Uterus (tissue), 2 donors: ENCODE data around the gene JPH4.

Experiments
- POLR2A ChIP-seq, 2 donors: fragments of 450-650 bp; IDR thresholded peaks; one replicate each; pipeline ENCODE4 v1.6.1; 2016; ENCODE audit warnings: antibody characterized with exemption in 2 of 2, mild to moderate bottlenecking in 1 of 2, moderate library complexity in 1 of 2
- TF ChIP-seq, protein P1 (sequence below), 4 experiments: fragments of 200-600 bp in 2 of 4; fragments of 450-650 bp in 2 of 4; sonication (generic) in 2 of 4; IDR thresholded peaks; one replicate each; pipeline ENCODE4 v1.5.1; 2016 to 2019; ENCODE audit warnings: antibody characterized with exemption in 4 of 4, mild to moderate bottlenecking in 2 of 4, moderate library complexity in 1 of 4

GRCh38 chr14:23525611-23526010 lies 53.0 kb downstream of the JPH4 start:
- TF ChIP-seq, protein P1, sequence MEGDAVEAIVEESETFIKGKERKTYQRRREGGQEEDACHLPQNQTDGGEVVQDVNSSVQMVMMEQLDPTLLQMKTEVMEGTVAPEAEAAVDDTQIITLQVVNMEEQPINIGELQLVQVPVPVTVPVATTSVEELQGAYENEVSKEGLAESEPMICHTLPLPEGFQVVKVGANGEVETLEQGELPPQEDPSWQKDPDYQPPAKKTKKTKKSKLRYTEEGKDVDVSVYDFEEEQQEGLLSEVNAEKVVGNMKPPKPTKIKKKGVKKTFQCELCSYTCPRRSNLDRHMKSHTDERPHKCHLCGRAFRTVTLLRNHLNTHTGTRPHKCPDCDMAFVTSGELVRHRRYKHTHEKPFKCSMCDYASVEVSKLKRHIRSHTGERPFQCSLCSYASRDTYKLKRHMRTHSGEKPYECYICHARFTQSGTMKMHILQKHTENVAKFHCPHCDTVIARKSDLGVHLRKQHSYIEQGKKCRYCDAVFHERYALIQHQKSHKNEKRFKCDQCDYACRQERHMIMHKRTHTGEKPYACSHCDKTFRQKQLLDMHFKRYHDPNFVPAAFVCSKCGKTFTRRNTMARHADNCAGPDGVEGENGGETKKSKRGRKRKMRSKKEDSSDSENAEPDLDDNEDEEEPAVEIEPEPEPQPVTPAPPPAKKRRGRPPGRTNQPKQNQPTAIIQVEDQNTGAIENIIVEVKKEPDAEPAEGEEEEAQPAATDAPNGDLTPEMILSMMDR (IDR thresholded peaks at IDR 0.05) = no peak
- TF ChIP-seq POLR2A (IDR thresholded peaks at IDR 0.05) = no peak
